Measurements from ENCODE around the gene AP1S1.
"Not testable (repeated sequence)": the region's sequence is repeated elsewhere in the genome, so short reads cannot be mapped to it uniquely, and the experiment has no call there.

AP1S1 gene

GRCh38 chr7:101153969-101154692 is at the start of gene AP1S1:
TSS of gene AP1S1 (plus strand) at chr7:101154476. CDS start at chr7:101154515, 39 bp downstream.
- DNase-seq (ENCODE audit: extremely low spot score, insufficient read length, low read depth) (peak; percentile 96), FAIRE-seq (peak; percentile 93)

- no peak for DNase-seq (ENCODE audit: extremely low spot score, insufficient read length, low read depth)
- no peak for FAIRE-seq
These were observed 49.5 kb upstream of the AP1S1 start for GRCh38 chr7:101104799-101105198.

GRCh38 chr7:101105248-101105647 is 49.0 kb upstream of the AP1S1 start:
- not testable (repeated sequence) for FAIRE-seq; DNase-seq (ENCODE audit: extremely low spot score, insufficient read length, low read depth)

- FAIRE-seq (no peak), DNase-seq (ENCODE audit: extremely low spot score, insufficient read length, low read depth) (no peak)
These were observed 47.9 kb upstream of the AP1S1 start for GRCh38 chr7:101106386-101106785.

GRCh38 chr7:101108330-101108857 is 45.9 kb upstream of the AP1S1 start:
- no peak for FAIRE-seq
- DNase-seq (ENCODE audit: extremely low spot score, insufficient read length, low read depth): peak; percentile 48

GRCh38 chr7:101108961-101109360 is 45.3 kb upstream of the AP1S1 start:
- FAIRE-seq (no peak), DNase-seq (ENCODE audit: extremely low spot score, insufficient read length, low read depth) (no peak)

- DNase-seq (ENCODE audit: extremely low spot score, insufficient read length, low read depth) (no peak), FAIRE-seq (no peak)
These were observed 44.9 kb upstream of the AP1S1 start for GRCh38 chr7:101109368-101109767.

GRCh38 chr7:101111261-101111660 is 43.0 kb upstream of the AP1S1 start:
- FAIRE-seq (no peak), DNase-seq (ENCODE audit: extremely low spot score, insufficient read length, low read depth) (no peak)

- DNase-seq (ENCODE audit: extremely low spot score, insufficient read length, low read depth) (no peak), FAIRE-seq (no peak)
These were observed 42.0 kb upstream of the AP1S1 start for GRCh38 chr7:101112233-101112632.

GRCh38 chr7:101113140-101113539 is 41.1 kb upstream of the AP1S1 start:
- FAIRE-seq; DNase-seq (ENCODE audit: extremely low spot score, insufficient read length, low read depth): not testable (repeated sequence)

GRCh38 chr7:101113836-101114235 is 40.4 kb upstream of the AP1S1 start:
- no peak for FAIRE-seq
- DNase-seq (ENCODE audit: extremely low spot score, insufficient read length, low read depth): no peak

- DNase-seq (ENCODE audit: extremely low spot score, insufficient read length, low read depth) (no peak), FAIRE-seq (no peak)
These were observed 39.8 kb upstream of the AP1S1 start for GRCh38 chr7:101114492-101114891.

GRCh38 chr7:101115215-101115614 is 39.1 kb upstream of the AP1S1 start:
- DNase-seq (ENCODE audit: extremely low spot score, insufficient read length, low read depth) (no peak), FAIRE-seq (no peak)

GRCh38 chr7:101116898-101117297 is 37.4 kb upstream of the AP1S1 start:
- DNase-seq (ENCODE audit: extremely low spot score, insufficient read length, low read depth): no peak
- no peak for FAIRE-seq

- FAIRE-seq (no peak), DNase-seq (ENCODE audit: extremely low spot score, insufficient read length, low read depth) (no peak)
These were observed 35.4 kb upstream of the AP1S1 start for GRCh38 chr7:101118856-101119255.

- no peak for DNase-seq (ENCODE audit: extremely low spot score, insufficient read length, low read depth)
- no peak for FAIRE-seq
These were observed 34.4 kb upstream of the AP1S1 start for GRCh38 chr7:101119876-101120275.

- FAIRE-seq (no peak), DNase-seq (ENCODE audit: extremely low spot score, insufficient read length, low read depth) (no peak)
These were observed 34.0 kb upstream of the AP1S1 start for GRCh38 chr7:101120315-101120714.

GRCh38 chr7:101121631-101121990 is 32.7 kb upstream of the AP1S1 start:
- FAIRE-seq; DNase-seq (ENCODE audit: extremely low spot score, insufficient read length, low read depth): not testable (repeated sequence)

- peak; percentile 61 for FAIRE-seq
- peak; percentile 47 for DNase-seq (ENCODE audit: extremely low spot score, insufficient read length, low read depth)
These were observed 32.0 kb upstream of the AP1S1 start for GRCh38 chr7:101121991-101122932.

- DNase-seq (ENCODE audit: extremely low spot score, insufficient read length, low read depth): no peak
- FAIRE-seq: no peak
These were observed 31.2 kb upstream of the AP1S1 start for GRCh38 chr7:101122933-101123702.

All from GM18507 (cell line).